A673 (cell line): Measurements from ENCODE around the gene ATL1.

Source experiments
- EZH2 ChIP-seq: fragments of 200-600 bp; sonication (generic); IDR thresholded peaks from 2 replicates; pipeline ENCODE4 v1.6.1; 2017; ENCODE audit warnings: borderline replicate concordance, low read depth, mild to moderate bottlenecking, mixed read lengths, antibody characterized with exemption, low read length; ENCODE audit not compliant: poor library complexity, severe bottlenecking
- TF ChIP-seq, protein P1 (sequence below): fragments of 300-800, 200-600 bp; sonication (generic); conservative IDR thresholded peaks from 2 replicates; pipeline ENCODE4 v1.5.1; 2017; ENCODE audit warnings: low read depth, mild to moderate bottlenecking, antibody characterized with exemption, low read length, moderate library complexity, mixed read lengths

DNA sequence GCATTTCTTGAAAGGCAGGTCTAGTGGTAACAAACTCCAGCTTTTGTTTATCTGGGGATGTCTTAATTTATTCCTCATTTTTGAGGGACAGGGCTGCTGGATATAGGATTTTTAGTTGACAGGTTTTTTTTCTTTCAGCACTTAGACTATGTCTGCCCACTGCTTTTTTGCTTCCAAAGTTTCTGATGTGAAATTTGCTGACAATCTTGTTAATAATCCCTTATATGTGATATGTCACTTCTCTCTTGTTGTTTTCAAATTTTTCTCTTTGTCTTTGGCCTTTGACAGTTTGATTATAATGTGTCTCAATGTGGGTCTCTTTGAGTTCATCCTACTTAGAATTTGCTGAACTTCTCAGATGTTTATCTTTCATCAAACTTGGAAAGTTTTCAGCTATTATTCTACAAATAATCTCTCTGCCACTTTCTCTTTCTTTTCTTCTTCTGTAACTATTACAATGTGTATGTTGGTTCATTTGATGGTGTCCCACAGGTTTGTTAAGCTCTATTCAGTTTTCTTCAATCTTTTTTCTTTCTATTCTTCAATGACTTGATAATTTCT lies 9.8 kb downstream of the ATL1 start:
- TF ChIP-seq, protein P1, sequence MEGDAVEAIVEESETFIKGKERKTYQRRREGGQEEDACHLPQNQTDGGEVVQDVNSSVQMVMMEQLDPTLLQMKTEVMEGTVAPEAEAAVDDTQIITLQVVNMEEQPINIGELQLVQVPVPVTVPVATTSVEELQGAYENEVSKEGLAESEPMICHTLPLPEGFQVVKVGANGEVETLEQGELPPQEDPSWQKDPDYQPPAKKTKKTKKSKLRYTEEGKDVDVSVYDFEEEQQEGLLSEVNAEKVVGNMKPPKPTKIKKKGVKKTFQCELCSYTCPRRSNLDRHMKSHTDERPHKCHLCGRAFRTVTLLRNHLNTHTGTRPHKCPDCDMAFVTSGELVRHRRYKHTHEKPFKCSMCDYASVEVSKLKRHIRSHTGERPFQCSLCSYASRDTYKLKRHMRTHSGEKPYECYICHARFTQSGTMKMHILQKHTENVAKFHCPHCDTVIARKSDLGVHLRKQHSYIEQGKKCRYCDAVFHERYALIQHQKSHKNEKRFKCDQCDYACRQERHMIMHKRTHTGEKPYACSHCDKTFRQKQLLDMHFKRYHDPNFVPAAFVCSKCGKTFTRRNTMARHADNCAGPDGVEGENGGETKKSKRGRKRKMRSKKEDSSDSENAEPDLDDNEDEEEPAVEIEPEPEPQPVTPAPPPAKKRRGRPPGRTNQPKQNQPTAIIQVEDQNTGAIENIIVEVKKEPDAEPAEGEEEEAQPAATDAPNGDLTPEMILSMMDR, result no peak
- TF ChIP-seq EZH2, result no peak
